Embryonic facial prominence (tissue), 1 donor: ENCODE data around the gene UBL4A.
A peak's percentile ranks its signal among the peaks of the same experiment; 100 is the strongest.

ENCODE experiments used
- DNase-seq: peaks from one replicate; pipeline ENCODE4 v3.0.0-alpha.2; 2016; ENCODE audit errors: extremely low spot score

UBL4A gene

GRCh38 chrX:154486396-154487207 lies at the start of gene UBL4A:
UBL4A (minus strand) TSS chrX:154486615; CDS start chrX:154486584, 31 bp downstream.
- peak; percentile 16 for DNase-seq

- no peak for DNase-seq
Measured at GRCh38 chrX:154535892-154536291, 49.5 kb upstream of the UBL4A start.

GRCh38 chrX:154534526-154535322 lies 48.3 kb upstream of the UBL4A start:
- DNase-seq, result peak; percentile 46

DNA sequence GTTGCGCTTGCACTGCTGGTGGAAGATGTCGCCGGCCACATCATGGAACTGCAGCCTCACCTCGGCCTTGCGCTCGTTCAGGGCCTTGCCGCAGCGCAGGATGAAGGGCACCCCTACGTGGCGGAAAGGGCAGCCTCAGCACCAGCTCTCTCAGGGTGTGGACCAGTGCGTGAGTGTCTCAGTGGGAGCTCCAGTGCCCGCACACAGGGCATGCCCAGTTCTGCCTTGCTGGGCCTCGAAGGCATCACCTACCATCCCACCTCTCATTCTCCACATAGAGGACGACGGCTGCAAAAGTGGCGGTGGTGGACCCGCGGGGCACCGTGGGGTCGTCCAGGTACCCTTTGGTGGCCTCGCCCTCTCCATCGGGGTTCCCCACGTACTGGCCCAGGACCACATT lies 46.3 kb upstream of the UBL4A start:
- no peak for DNase-seq

DNA sequence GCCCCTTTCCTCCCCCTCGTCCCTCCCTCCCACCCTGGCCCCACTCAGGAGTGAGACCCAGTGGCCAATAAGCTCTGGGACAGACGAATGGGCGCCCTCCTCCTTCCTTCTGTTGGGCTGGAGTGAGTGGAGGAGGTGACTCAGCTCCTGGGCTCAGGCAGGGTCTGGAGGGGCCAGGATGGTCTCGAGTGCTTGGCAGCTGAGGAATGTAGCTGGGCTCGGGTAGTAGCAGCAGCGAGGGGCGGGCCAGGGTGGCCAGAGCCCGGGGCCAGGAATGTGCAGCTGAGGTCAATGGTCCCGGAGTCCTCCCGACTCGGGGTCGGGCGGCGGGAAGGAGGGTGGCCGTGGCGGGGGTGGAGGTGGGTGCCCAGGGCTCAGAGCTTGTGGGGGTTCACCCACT lies 45.2 kb upstream of the UBL4A start:
- no peak for DNase-seq

- DNase-seq, result no peak
Measured at GRCh38 chrX:154530286-154530685, 43.9 kb upstream of the UBL4A start.

DNA sequence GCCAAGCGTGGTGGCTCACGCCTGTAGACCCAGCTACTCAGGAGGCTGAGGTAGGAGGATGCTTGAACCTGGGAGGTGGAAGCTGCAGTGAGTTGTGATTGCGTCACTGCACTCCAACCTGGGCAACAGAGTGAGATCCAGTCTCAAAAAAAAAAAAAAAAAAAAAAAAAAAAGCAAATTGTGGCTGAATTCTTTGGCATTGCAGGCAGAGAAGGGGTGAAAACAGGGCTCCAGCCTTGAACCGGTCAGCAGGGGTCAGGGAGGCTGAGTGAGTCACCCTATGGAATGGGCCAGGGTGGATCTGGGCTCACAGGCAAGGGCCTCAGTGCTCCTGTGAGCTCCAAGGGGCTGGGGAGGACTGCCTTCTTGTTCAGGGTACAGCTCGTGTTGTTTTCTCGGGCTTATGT lies 42.8 kb upstream of the UBL4A start:
- DNase-seq, result no peak

- DNase-seq, result peak; percentile 77
Measured at GRCh38 chrX:154526901-154527675, 40.7 kb upstream of the UBL4A start.

DNA sequence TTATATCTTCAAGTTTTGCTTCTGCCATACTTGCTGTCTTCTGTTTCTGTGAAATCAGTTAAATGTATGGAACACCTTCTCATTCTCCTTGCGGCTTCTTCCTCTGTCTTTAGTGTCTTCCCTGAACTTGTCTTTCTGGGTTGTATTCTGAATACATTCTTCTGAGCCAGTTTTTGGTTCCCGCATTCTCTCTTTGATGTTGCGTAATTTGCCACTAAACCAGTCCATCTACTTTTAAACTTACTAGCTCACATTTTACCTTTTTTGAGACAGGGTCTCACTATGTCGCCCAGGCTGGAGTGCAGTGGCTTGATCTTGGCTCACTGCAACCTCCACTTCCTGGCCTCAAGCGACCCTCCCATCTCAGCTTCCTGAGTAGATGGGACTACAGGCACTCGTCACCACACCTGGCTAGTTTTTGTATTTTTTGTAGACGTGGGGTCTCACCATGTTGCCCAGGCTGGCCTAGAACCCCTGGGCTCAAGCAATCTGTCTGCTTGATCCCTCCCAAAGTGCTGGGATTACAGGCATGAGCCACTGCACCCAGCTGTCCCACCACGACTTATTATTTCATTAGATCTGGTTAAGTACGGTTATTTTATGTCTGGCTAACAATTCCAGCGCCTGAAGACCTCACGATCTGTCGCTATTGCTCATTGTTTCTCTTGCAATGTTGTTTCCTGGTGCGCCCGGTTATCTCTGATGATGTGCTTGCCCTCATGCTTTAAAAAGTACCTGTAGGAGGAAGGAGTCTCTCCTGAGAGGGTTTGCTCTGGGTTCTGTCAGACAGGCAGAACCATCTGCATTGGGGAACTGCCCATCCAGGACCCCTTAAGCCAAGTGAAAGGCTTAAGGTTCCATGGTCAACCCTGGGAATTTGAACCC lies 39.4 kb upstream of the UBL4A start:
- DNase-seq, result no peak

- no peak for DNase-seq
Measured at GRCh38 chrX:154519389-154519788, 33.0 kb upstream of the UBL4A start.

DNA sequence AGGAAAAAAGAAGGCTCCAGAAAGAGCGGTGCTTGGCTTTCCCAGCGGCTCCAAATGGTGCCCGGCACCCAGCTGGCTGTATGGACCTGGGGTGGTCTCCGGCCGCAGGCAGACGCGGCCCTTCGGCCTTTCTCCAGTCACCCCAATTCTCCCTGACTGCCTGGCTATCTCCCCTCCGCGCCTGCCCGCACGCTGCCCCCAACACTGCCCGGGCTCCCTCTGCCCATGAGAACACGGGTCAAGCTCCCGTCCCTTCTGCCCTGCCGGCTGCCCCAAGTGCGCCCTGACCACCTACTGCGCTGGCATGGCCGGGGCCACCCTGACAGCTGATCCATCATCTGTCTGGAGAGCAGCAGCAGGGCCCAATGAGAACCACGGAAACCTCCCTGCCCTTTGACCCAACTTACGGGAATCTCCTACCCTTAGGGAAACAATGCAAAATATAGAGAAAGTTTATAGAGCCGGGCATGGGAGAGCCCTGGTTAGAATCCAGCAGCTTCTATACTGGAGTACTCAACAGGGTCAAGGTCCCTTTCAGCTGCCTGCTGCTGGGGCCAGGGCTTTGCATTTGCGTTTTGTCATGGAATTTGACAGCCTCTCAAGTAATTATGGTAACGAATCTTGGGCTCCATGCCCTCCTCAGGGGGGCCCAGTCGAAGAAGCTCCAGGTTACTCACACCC lies 30.8 kb upstream of the UBL4A start:
- DNase-seq, result no peak

GRCh38 chrX:154516656-154517100 lies 30.3 kb upstream of the UBL4A start:
- peak; percentile 67 for DNase-seq

GRCh38 chrX:154515966-154516655 lies 29.7 kb upstream of the UBL4A start, which contains the start of gene FAM3A:
FAM3A (minus strand) TSS chrX:154516232; CDS start chrX:154515772, 460 bp downstream.
- DNase-seq, result peak; percentile 83

DNA sequence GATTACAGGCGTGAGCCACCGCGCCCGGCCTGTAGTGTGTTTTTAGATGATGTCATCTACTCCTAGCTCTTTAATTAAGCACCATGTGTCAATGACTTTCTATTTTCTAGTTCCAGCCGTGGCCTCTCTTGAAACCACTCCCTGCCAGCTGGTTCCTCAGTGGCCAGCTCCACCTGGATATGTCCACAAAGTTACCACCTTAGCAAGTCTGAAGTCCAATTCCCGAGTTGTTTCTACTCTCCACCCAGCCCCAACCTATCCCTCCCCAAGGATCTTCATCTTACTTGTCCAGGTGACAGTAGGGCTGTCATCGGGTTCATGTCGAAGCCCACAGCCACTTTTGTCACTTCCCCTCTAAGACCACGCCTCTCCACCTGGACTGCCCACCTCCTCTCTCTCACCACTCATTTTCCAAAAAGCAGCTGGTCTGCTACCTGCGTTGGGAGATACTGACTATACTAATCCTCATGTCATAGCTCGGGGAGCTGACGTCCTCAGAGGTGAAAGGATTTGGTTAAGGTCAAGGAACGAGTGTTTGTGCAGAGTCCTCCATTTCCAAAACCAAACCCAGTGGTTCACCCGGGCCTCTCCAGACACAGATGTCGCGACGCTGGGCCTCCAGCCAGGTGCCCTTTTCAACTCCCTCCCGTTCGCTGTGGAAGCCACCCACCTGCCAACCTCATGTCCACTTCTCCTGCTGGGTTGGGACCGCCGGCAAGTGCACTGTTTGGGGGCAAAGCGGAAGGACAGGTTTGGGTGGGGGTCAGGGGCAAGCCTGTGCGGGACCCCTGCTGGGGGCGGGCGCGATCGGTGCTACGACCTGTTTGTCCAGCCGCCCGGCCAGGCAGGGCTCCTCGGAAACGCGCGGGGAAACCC lies 28.9 kb upstream of the UBL4A start:
- no peak for DNase-seq

- DNase-seq, result no peak
Measured at GRCh38 chrX:154513716-154514115, 27.3 kb upstream of the UBL4A start.

DNA sequence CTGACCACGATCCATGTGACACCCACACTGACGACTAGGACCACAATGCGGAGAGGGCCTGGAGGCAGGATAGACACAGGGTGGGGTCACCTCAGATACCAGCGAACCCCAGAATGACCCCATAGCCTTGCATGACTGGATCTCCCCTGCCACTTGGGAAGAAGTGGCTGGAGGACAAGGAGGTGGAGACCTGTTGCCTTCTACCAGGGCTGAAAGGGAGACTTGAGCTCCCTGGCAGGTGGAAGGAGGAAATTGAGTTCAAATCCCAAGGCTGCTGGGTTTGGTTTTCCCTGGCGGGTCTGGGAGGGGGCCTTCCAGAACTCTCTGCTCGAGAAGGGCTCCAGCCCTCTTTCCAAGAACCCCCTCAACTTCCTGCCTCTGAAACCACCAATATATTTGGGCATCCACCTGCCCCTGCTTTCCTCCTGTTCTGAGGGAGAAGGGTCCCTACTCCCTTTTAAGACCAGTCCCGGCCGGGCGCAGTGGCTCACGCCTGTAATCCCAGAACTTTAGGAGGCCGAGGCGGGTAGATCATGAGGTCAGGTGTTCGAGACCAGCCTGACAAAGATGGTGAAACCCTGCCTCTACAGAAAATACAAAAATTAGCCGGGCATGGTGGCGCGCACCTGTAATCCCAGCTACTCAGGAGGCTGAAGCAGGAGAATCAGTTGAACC lies 26.6 kb upstream of the UBL4A start:
- DNase-seq, result no peak

GRCh38 chrX:154511761-154512160 lies 25.3 kb upstream of the UBL4A start:
- DNase-seq, result no peak

GRCh38 chrX:154509455-154509854 lies 23.0 kb upstream of the UBL4A start:
- DNase-seq, result no peak
